GM08714 (cell line): ENCODE data around the gene RNF151.

Experiments used
- H3K4me3 ChIP-seq: fragments of 200-500 bp; sonication (Bioruptor generic); 2 replicates; pipeline ENCODE4 v1.5.1; 2014; ENCODE audit warnings: mild to moderate bottlenecking, low read length, inconsistent platforms
- ZNF274 ChIP-seq: IDR thresholded peaks from 2 replicates; pipeline ENCODE4 v1.6.1; 2012; ENCODE audit warnings: mild to moderate bottlenecking, low read depth, low read length

RNF151 gene

GRCh38 chr16:1973461-1974156 is 7.0 kb downstream of the RNF151 start:
- no peak overlapping the region for H3K4me3 ChIP-seq
- TF ChIP-seq ZNF274, result no peak

GRCh38 chr16:1974157-1975070 is 7.8 kb downstream of the RNF151 start:
- no peak for TF ChIP-seq ZNF274
- H3K4me3 ChIP-seq, result no peak overlapping the region

- TF ChIP-seq ZNF274, result no peak
These were observed 9.0 kb downstream of the RNF151 start for GRCh38 chr16:1975432-1976215.

GRCh38 chr16:1976216-1976520 is 9.5 kb downstream of the RNF151 start:
- TF ChIP-seq ZNF274, result no peak
- no peak overlapping the region for H3K4me3 ChIP-seq

More at GRCh38 chr16:1975432-1976215, 9.0 kb downstream of the RNF151 start:
- H3K4me3 ChIP-seq, result no peak overlapping the region

- no peak for TF ChIP-seq ZNF274
- no peak overlapping the region for H3K4me3 ChIP-seq
These were observed 10.6 kb downstream of the RNF151 start for GRCh38 chr16:1976951-1977874.

- H3K4me3 ChIP-seq, result no peak overlapping the region
- TF ChIP-seq ZNF274, result no peak
These were observed 11.2 kb downstream of the RNF151 start for GRCh38 chr16:1977875-1978268.

- H3K4me3 ChIP-seq, result no peak overlapping the region
- TF ChIP-seq ZNF274, result no peak
These were observed 11.9 kb downstream of the RNF151 start for GRCh38 chr16:1978476-1979120.

- no peak overlapping the region for H3K4me3 ChIP-seq
- TF ChIP-seq ZNF274, result no peak
These were observed 12.8 kb downstream of the RNF151 start for GRCh38 chr16:1979271-1980029.

GRCh38 chr16:1980030-1980769 is 13.5 kb downstream of the RNF151 start:
- no peak for TF ChIP-seq ZNF274
- no peak overlapping the region for H3K4me3 ChIP-seq

- H3K4me3 ChIP-seq, result no peak overlapping the region
- TF ChIP-seq ZNF274, result no peak
These were observed 14.1 kb downstream of the RNF151 start for GRCh38 chr16:1980770-1981087.

- no peak within 1 kb of the TSS for H3K4me3 ChIP-seq
- TF ChIP-seq ZNF274, result no peak
These were observed 14.8 kb downstream of the RNF151 start, which contains the start of gene NOXO1 for GRCh38 chr16:1981398-1981836. NOXO1 (minus strand) TSS chr16:1981469; CDS start chr16:1981179, 290 bp downstream.

GRCh38 chr16:1982013-1982433 is 15.4 kb downstream of the RNF151 start:
- H3K4me3 ChIP-seq, result no peak overlapping the region
- no peak for TF ChIP-seq ZNF274
